Activated naive CD8-positive, alpha-beta T cell treated with anti-CD3 and anti-CD28 coated beads, Interleukin-2, amount 10 ng/mL, durations not matched to agents 7 days and 5 days (primary cell): ENCODE measurements around the gene LAMA5. TPM values are rescaled to one million over a fixed set of nuclear protein-coding genes. Genes with fewer than 3 reads are reported as not detected.

Experiments
- ATAC-seq: fragments of 150-1000 bp; cut with Tn5 transposase; one replicate; pipeline ENCODE4 v1.10.0; 2021; ENCODE audit warnings: low read depth, moderate library complexity
- POLR2A ChIA-PET: fragments of 350-600 bp; sonication (Branson Sonifier 250); formaldehyde crosslinking; loops from one replicate; lab custom pipeline; 2021; ENCODE audit warnings: antibody characterized with exemption; lab: Charles Lee
- DNase-seq: peaks from one replicate; pipeline ENCODE4 v3.0.0; 2021
- H3K27ac Mint-ChIP-seq: one replicate; pipeline ENCODE4 v1.8.0; 2022; ENCODE audit warnings: mild to moderate bottlenecking, mixed read lengths
- H3K27me3 Mint-ChIP-seq: one replicate; pipeline ENCODE4 v1.8.0; 2022; ENCODE audit warnings: mild to moderate bottlenecking, moderate library complexity, mixed read lengths
- H3K36me3 Mint-ChIP-seq: one replicate; pipeline ENCODE4 v1.8.0; 2021; ENCODE audit warnings: mild to moderate bottlenecking, mixed read lengths
- H3K4me1 Mint-ChIP-seq: one replicate; pipeline ENCODE4 v1.8.0; 2021; ENCODE audit warnings: mixed read lengths
- H3K4me3 Mint-ChIP-seq: one replicate; pipeline ENCODE4 v1.8.0; 2022; ENCODE audit warnings: mild to moderate bottlenecking, moderate library complexity, mixed read lengths
- H3K9me3 Mint-ChIP-seq: one replicate; pipeline ENCODE4 v1.8.0; 2021; ENCODE audit warnings: mixed read lengths
- microRNA-seq: library from miRNA; unstranded; fragments of <30 nt; microRNA quantifications from one replicate; pipeline ENCODE4 v1.2.0, GENCODE V29; 2022
- total RNA-seq, 2 experiments: library from RNA; stranded (reverse); gene quantifications; one replicate each; pipeline ENCODE4 v1.2.3, GENCODE V29; 2021

Gene LAMA5
- total RNA-seq, 2 experiments from 2014 or later = 0.54 to 0.80 TPM

DNA sequence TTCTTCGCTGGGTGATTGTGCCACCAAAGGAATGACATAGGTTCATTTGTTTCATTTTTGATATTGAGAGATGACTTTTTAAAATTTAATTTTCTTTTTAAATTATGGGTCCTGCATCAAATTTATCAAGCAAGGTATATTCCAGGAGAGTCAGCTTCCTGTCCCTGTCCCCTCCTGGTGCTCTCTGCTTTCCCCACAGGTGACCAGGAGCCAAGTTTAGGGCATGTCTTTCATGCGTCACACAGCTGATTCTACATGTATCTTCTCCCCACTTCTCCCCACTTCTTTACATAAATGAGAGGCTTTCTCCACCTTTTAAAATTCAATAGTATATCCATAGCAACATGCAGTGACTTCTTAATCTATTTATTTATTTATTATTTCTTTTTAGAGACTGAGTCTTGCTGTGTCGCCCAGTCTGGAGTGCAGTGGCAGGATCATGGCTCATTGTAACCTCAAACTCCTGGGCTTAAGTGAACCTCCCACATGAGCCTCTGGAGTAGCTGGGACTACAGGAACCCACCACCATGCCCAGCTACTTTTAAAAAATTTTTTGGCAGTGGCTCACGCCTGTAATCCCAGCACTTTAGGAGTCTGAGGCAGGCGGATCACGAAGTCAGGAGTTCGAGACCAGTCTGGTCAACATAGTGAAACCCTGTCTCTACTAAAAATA, 98.7 kb downstream of the LAMA5 start:
- Mint-ChIP-seq H3K36me3 (peaks cover 6% of the 10 kb centered on the region), H3K4me3 (no peak overlapping the region), H3K9me3 (no peaks in the 10 kb centered on the region), H3K4me1 (no peaks in the 10 kb centered on the region), H3K27me3 (no peaks in the 10 kb centered on the region), H3K27ac (no peak overlapping the region)
- POLR2A ChIA-PET = no interaction called here
- ATAC-seq = no peak
- DNase-seq = no peak

DNA sequence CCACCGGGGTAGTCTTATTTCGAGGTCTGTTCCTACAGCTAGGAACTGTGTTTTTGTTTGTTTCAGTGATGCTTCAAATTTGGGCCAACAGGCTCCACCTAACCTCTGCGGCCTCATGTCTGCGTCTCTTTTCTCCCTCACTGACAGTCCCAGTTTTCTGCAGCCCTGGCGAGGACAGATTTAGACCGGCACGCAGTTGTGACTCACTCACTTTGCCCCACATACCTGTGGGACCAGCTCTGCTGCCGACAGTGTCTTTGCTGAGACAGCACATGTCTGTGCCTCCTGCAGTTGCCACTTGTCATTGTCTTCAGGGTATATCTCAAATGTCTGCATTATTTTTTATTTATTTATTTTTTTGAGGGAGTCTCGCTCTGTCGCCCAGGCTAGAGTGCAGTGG, 99.6 kb downstream of the LAMA5 start:
- ATAC-seq (no peak), DNase-seq (no peak)
- Mint-ChIP-seq H3K4me1 (no peaks in the 10 kb centered on the region), H3K27me3 (no peaks in the 10 kb centered on the region), H3K36me3 (peaks cover 6% of the 10 kb centered on the region), H3K27ac (no peak overlapping the region), H3K4me3 (no peak overlapping the region), H3K9me3 (no peaks in the 10 kb centered on the region)
- POLR2A ChIA-PET = interaction anchor here (0.7 kb wide), 1 partner anchor 16 kb away, joined by 3 read pairs; no protein-coding TSS in a partner anchor

GRCh38 chr20:62266851-62267250, 100.3 kb downstream of the LAMA5 start:
- Mint-ChIP-seq H3K27me3 (no peaks in the 10 kb centered on the region), H3K27ac (no peak overlapping the region), H3K9me3 (no peaks in the 10 kb centered on the region), H3K4me3 (no peak overlapping the region), H3K36me3 (peaks cover 6% of the 10 kb centered on the region), H3K4me1 (no peaks in the 10 kb centered on the region)
- no peak for ATAC-seq
- POLR2A ChIA-PET = no interaction called here
- no peak for DNase-seq

- DNase-seq = no peak
- POLR2A ChIA-PET = no interaction called here
- Mint-ChIP-seq H3K36me3 (peaks cover 7% of the 10 kb centered on the region), H3K4me1 (no peaks in the 10 kb centered on the region), H3K9me3 (no peaks in the 10 kb centered on the region), H3K4me3 (no peak overlapping the region), H3K27me3 (no peaks in the 10 kb centered on the region), H3K27ac (no peak overlapping the region)
- no peak for ATAC-seq
These were observed 100.8 kb downstream of the LAMA5 start for GRCh38 chr20:62266340-62266739.

DNA sequence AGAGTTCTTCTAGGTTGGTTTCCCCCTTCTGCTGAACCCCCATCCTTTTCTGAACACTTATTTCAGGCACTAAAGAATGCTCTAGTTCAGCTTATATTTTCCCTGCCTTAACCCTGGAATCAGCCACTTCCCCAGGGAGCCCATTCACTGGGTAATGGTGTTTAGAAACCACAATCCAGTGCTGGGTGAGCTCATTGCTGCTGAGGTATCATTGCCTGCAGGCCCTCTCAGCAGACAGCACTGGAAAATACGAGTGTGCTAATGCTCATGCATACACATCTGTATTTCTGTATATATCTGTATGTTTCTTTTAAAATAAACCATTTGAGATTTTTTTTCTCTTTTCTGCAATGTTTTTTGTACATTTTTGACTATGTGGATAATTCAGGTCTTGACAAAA, 101.7 kb downstream of the LAMA5 start:
- H3K27ac Mint-ChIP-seq = no peak overlapping the region

GRCh38 chr20:62263396-62263795, 103.7 kb downstream of the LAMA5 start:
- Mint-ChIP-seq H3K9me3 (no peaks in the 10 kb centered on the region), H3K36me3 (peaks cover 7% of the 10 kb centered on the region), H3K4me3 (no peak overlapping the region), H3K27ac (no peak overlapping the region), H3K4me1 (no peaks in the 10 kb centered on the region), H3K27me3 (no peaks in the 10 kb centered on the region)
- DNase-seq (no peak), ATAC-seq (no peak)
- POLR2A ChIA-PET = no interaction called here

More for the DNA sequence above, 101.7 kb downstream of the LAMA5 start:
- no peaks in the 10 kb centered on the region for H3K9me3 Mint-ChIP-seq
- H3K4me3 Mint-ChIP-seq = no peak overlapping the region
- ATAC-seq (no peak), DNase-seq (no peak)
- H3K36me3 Mint-ChIP-seq = peaks cover 7% of the 10 kb centered on the region
- H3K27me3 Mint-ChIP-seq = no peaks in the 10 kb centered on the region
- H3K4me1 Mint-ChIP-seq = no peaks in the 10 kb centered on the region
- POLR2A ChIA-PET = no interaction called here

GRCh38 chr20:62262064-62262463, 105.0 kb downstream of the LAMA5 start:
- Mint-ChIP-seq H3K9me3 (no peaks in the 10 kb centered on the region), H3K4me3 (no peak overlapping the region), H3K36me3 (peaks cover 7% of the 10 kb centered on the region), H3K27me3 (no peaks in the 10 kb centered on the region), H3K4me1 (no peaks in the 10 kb centered on the region), H3K27ac (no peak overlapping the region)
- no peak for DNase-seq
- ATAC-seq = no peak
- POLR2A ChIA-PET = no interaction called here

DNA sequence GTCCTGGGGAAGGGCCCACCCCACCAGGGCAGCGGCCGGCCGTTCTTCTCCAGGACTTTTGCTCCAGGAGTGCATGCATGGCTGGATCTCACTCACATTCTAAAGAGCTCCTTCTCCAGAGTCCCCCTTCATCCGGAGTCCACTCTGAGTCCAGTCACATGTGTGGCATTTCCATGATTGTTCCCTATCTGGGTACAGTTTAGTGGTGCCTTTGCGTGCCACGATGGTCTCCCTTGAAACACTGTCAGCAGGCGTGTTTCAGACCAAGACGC, 107.9 kb downstream of the LAMA5 start:
- H3K36me3 Mint-ChIP-seq = peaks cover 2% of the 10 kb centered on the region
- no peaks in the 10 kb centered on the region for H3K9me3 Mint-ChIP-seq
- H3K27ac Mint-ChIP-seq = no peak overlapping the region
- no peak for DNase-seq
- H3K4me1 Mint-ChIP-seq = no peaks in the 10 kb centered on the region
- no peak overlapping the region for H3K4me3 Mint-ChIP-seq
- H3K27me3 Mint-ChIP-seq = no peaks in the 10 kb centered on the region
- POLR2A ChIA-PET = no interaction called here
- ATAC-seq = no peak

Small RNAs within 50 kb of the gene (microRNA-seq; reads per million reads assigned to microRNA genes)
- not detected for gene MIR4758

Other genes with a start within 250 kb of the LAMA5 start
- gene LSM14B, start 244.8 kb downstream of the LAMA5 start, total RNA-seq = 10 to 100 TPM; 45.1 to 45.5 TPM
- gene PSMA7, start 223.9 kb downstream of the LAMA5 start, total RNA-seq = 100 to 1,000 TPM; 219 to 236 TPM
- gene SS18L1, start 223.5 kb downstream of the LAMA5 start, total RNA-seq = 10 to 100 TPM; 21.0 to 23.3 TPM
- 10 to 100 TPM; 34.9 to 39.5 TPM for gene MTG2, start 184.3 kb downstream of the LAMA5 start, total RNA-seq
- gene HRH3, start 147.0 kb downstream of the LAMA5 start, total RNA-seq = not detected
- 10 to 100 TPM; 47.2 to 49.5 TPM for gene OSBPL2, start 128.8 kb downstream of the LAMA5 start, total RNA-seq
- gene ADRM1, start 64.3 kb downstream of the LAMA5 start, total RNA-seq = 10 to 100 TPM; 72.4 to 74.6 TPM
- gene RPS21, start 19.8 kb upstream of the LAMA5 start, total RNA-seq = 1,000 to 10,000 TPM; 2,045 to 2,157 TPM
- gene CABLES2, start 40.0 kb upstream of the LAMA5 start, total RNA-seq = 10 to 100 TPM; 12.1 to 14.4 TPM
- gene RBBP8NL, start 60.2 kb upstream of the LAMA5 start, total RNA-seq = not detected
- not detected for gene GATA5, start 108.7 kb upstream of the LAMA5 start, total RNA-seq